Neural progenitor cell (in vitro differentiated cells): ENCODE data around the gene S100A14. TPM values are rescaled to one million over a fixed set of nuclear protein-coding genes. Genes with fewer than 3 reads are reported as not detected.

Experiments
- DNase-seq: peaks from one replicate; pipeline ENCODE4 v3.0.0-alpha.2; 2016; ENCODE audit warnings: low spot score
- H2AFZ ChIP-seq: fragments of 200-600 bp; sonication (generic); replicated peaks from 2 replicates; pipeline ENCODE4 v1.6.1; 2016; ENCODE audit warnings: antibody characterized with exemption
- H3F3A ChIP-seq: fragments of 200-600 bp; sonication (generic); 2 replicates; pipeline ENCODE4 v1.6.1; 2016; ENCODE audit warnings: antibody characterized with exemption, low read depth
- H3K27ac ChIP-seq: fragments of 200-600 bp; sonication (generic); 2 replicates; pipeline ENCODE4 v1.5.1; 2016; ENCODE audit warnings: mild to moderate bottlenecking
- H3K27me3 ChIP-seq: fragments of 200-600 bp; sonication (generic); 2 replicates; pipeline ENCODE4 v1.6.1; 2016; ENCODE audit warnings: mild to moderate bottlenecking, moderate library complexity
- H3K36me3 ChIP-seq: fragments of 200-600 bp; sonication (generic); 2 replicates; pipeline ENCODE4 v1.5.1; 2016
- H3K4me1 ChIP-seq: fragments of 200-600 bp; sonication (generic); 2 replicates; pipeline ENCODE4 v1.6.1; 2016; ENCODE audit warnings: mixed run types
- H3K4me2 ChIP-seq: fragments of 200-600 bp; sonication (generic); 2 replicates; pipeline ENCODE4 v1.6.1; 2016
- H3K4me3 ChIP-seq: fragments of 200-600 bp; sonication (generic); 2 replicates; pipeline ENCODE4 v1.5.1; 2016
- H3K79me2 ChIP-seq: fragments of 200-600 bp; sonication (generic); 2 replicates; pipeline ENCODE4 v1.6.1; 2016; ENCODE audit warnings: low read depth
- H3K9ac ChIP-seq: fragments of 200-600 bp; sonication (generic); 2 replicates; pipeline ENCODE4 v1.6.1; 2016
- H3K9me3 ChIP-seq: fragments of 200-600 bp; sonication (generic); 2 replicates; pipeline ENCODE4 v1.5.1; 2016; ENCODE audit warnings: low read depth
- H4K20me1 ChIP-seq: fragments of 200-600 bp; sonication (generic); 2 replicates; pipeline ENCODE4 v1.6.1; 2016; ENCODE audit warnings: low read depth
- H3K27ac Mint-ChIP-seq: 3 replicates; pipeline ENCODE4 v1.8.0; 2021; ENCODE audit warnings: mixed read lengths
- H3K27me3 Mint-ChIP-seq: 2 replicates; pipeline ENCODE4 v1.8.0; 2022; ENCODE audit warnings: low read depth, mild to moderate bottlenecking, inconsistent platforms, moderate library complexity, mixed read lengths; ENCODE audit not compliant: insufficient read depth
- H3K36me3 Mint-ChIP-seq: 3 replicates; pipeline ENCODE4 v1.8.0; 2021; ENCODE audit warnings: mixed read lengths
- H3K4me1 Mint-ChIP-seq: 3 replicates; pipeline ENCODE4 v1.8.0; 2021; ENCODE audit warnings: mixed read lengths
- H3K4me3 Mint-ChIP-seq: 3 replicates; pipeline ENCODE4 v1.8.0; 2021; ENCODE audit warnings: mild to moderate bottlenecking, moderate library complexity, mixed read lengths
- H3K9me3 Mint-ChIP-seq: 3 replicates; pipeline ENCODE4 v1.8.0; 2020; ENCODE audit warnings: mixed read lengths
- EZH2 ChIP-seq: fragments of 200-600 bp; sonication (generic); IDR thresholded peaks from 2 replicates; pipeline ENCODE4 v1.6.1; 2017; ENCODE audit warnings: antibody characterized with exemption, mild to moderate bottlenecking, moderate library complexity
- EZH2phosphoT487 ChIP-seq: fragments of 200-600 bp; sonication (generic); IDR thresholded peaks from 2 replicates; pipeline ENCODE4 v1.6.1; 2017; ENCODE audit warnings: antibody characterized with exemption
- total RNA-seq: library from RNA; depleted of rRNA; stranded (reverse); fragments of >200 nt; gene quantifications from 2 replicates; pipeline ENCODE4 v1.2.3, GENCODE V29; 2015; ENCODE audit warnings: low replicate concordance
- TF ChIP-seq, protein P1 (sequence below): fragments of 200-600 bp; sonication (generic); IDR thresholded peaks from 2 replicates; pipeline ENCODE4 v1.5.1; 2017; ENCODE audit warnings: antibody characterized with exemption, mild to moderate bottlenecking

S100A14 gene
- total RNA-seq, 1 donor from 2014 or later: not detected

DNA sequence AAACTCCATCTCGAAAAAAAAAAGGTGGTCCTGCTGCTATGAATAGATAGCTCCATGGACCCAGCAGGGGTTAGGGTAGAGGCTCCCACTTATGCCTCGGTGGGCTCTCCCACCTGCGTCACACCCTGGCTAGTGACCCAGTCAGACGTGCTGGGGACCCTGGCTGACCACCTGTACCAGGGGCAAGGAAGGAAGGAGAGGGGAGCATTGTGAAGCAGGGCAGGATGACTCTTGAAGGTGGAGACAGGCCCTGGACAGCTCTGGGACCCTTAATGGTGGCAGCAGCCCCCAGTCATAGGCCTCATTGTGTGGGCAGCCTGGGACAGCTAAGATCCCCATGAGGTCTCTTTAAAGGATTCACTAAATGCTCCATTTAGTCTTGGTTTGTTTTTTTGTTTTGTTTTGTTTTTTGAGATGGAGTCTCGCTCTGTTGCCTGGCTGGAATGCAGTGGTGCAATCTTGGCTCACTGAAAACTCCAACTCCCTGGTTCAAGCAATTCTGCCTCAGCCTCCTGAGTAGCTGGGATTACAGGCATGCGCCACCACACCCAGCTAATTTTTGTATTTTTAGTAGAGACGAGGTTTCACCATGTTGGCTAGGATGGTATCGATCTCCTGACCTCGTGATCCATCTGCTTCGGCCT is 32.0 kb upstream of the S100A14 start:
- Histone ChIP-seq H2AFZ (no peak overlapping the region), H4K20me1 (peaks cover 12% of the 10 kb centered on the region), H3K27me3 (no peaks in the 10 kb centered on the region), H3K4me3 (no peak overlapping the region), H3K79me2 (peaks cover 6% of the 10 kb centered on the region), H3K36me3 (peaks cover 12% of the 10 kb centered on the region), H3K9me3 (no peaks in the 10 kb centered on the region), H3K4me2 (no peak overlapping the region), H3K4me1 (no peaks in the 10 kb centered on the region), H3K27ac (no peak overlapping the region), H3F3A (peaks cover 42% of the 10 kb centered on the region), H3K9ac (no peak overlapping the region)
- peak overlapping the region; percentile 85 for H3K27ac Mint-ChIP-seq
- H3K9me3 Mint-ChIP-seq: peaks cover 2% of the 10 kb centered on the region
- H3K36me3 Mint-ChIP-seq: peaks cover 26% of the 10 kb centered on the region
- TF ChIP-seq EZH2phosphoT487 (no peak), EZH2 (no peak)
- TF ChIP-seq, protein P1, sequence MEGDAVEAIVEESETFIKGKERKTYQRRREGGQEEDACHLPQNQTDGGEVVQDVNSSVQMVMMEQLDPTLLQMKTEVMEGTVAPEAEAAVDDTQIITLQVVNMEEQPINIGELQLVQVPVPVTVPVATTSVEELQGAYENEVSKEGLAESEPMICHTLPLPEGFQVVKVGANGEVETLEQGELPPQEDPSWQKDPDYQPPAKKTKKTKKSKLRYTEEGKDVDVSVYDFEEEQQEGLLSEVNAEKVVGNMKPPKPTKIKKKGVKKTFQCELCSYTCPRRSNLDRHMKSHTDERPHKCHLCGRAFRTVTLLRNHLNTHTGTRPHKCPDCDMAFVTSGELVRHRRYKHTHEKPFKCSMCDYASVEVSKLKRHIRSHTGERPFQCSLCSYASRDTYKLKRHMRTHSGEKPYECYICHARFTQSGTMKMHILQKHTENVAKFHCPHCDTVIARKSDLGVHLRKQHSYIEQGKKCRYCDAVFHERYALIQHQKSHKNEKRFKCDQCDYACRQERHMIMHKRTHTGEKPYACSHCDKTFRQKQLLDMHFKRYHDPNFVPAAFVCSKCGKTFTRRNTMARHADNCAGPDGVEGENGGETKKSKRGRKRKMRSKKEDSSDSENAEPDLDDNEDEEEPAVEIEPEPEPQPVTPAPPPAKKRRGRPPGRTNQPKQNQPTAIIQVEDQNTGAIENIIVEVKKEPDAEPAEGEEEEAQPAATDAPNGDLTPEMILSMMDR: no peak
- H3K4me1 Mint-ChIP-seq: no peaks in the 10 kb centered on the region
- peaks cover 15% of the 10 kb centered on the region for H3K27me3 Mint-ChIP-seq
- no peak for DNase-seq
- no peak overlapping the region for H3K4me3 Mint-ChIP-seq

DNA sequence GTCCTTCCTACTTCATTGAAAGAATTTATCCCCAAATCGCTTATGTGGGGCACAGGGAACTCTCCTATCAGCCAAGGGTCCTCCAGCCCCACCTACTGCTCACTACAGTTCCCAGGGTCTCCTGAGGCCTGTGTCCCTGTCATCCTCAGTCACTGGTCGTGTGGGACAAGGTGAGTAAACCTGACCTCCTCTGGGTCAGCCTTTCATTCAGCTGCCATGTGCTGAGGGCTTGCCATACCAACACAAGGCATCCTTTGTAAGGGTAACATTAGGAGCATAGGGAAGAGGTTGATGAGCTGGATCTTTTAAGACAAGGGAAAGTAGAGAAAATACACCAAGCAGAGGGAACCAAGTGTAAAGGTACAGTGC is 31.2 kb upstream of the S100A14 start:
- no peak overlapping the region for H3K9ac ChIP-seq
- TF ChIP-seq, protein P1: no peak
- TF ChIP-seq EZH2phosphoT487: no peak
- no peak for TF ChIP-seq EZH2
- no peak overlapping the region for H3K4me2 ChIP-seq
- peaks cover 2% of the 10 kb centered on the region for H3K9me3 Mint-ChIP-seq
- peaks cover 15% of the 10 kb centered on the region for H3K27me3 Mint-ChIP-seq
- H3K4me1 Mint-ChIP-seq: no peaks in the 10 kb centered on the region
- H3K27ac Mint-ChIP-seq: peak overlapping the region; percentile 66
- H4K20me1 ChIP-seq: peaks cover 20% of the 10 kb centered on the region
- no peak overlapping the region for H2AFZ ChIP-seq
- H3K27ac ChIP-seq: peak overlapping the region; percentile 42
- no peaks in the 10 kb centered on the region for H3K9me3 ChIP-seq
- H3K4me1 ChIP-seq: no peaks in the 10 kb centered on the region
- peaks cover 20% of the 10 kb centered on the region for H3K36me3 ChIP-seq
- no peaks in the 10 kb centered on the region for H3K27me3 ChIP-seq
- H3K4me3 Mint-ChIP-seq: peak overlapping the region; percentile 44
- H3F3A ChIP-seq: peaks cover 50% of the 10 kb centered on the region
- no peak overlapping the region for H3K4me3 ChIP-seq
- H3K36me3 Mint-ChIP-seq: peaks cover 29% of the 10 kb centered on the region
- peaks cover 14% of the 10 kb centered on the region for H3K79me2 ChIP-seq
- DNase-seq: no peak

DNA sequence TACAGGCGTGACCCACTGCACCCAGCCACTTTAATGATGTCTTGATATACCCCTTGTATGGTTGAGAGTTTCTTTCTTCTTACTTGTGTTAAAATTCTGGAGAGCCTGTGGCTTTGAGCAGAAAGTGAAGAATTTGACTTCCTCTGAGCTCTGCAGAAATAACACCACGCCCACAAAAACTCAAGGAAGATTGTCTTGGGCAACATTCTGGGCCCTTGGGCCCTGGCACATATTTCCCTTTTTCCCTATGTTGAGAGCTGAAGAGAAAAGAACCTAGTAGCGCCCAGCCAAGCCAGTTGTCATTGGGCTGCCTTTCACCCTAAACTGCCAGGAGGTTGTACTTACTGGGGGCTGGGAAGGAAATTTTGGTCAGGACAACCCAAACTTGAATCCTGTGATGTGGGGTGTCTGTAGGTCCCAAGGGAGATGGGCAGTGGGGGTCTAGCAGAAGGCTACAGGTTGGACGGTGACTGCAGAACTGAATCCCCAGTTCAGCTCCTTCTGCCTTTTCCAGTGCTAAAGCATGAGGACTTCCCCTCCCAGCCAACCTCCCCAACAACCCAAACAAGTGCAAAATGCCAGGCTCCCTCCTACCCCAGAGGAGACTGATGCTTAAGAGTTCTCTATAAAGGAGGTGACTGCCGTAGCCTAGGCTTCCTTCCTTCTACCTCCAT is 30.7 kb upstream of the S100A14 start:
- Histone ChIP-seq H3F3A (peaks cover 53% of the 10 kb centered on the region), H3K4me2 (no peak overlapping the region), H4K20me1 (peaks cover 24% of the 10 kb centered on the region), H3K27me3 (no peaks in the 10 kb centered on the region), H3K9me3 (no peaks in the 10 kb centered on the region), H3K9ac (no peak overlapping the region), H3K36me3 (peaks cover 20% of the 10 kb centered on the region), H2AFZ (no peak overlapping the region), H3K4me1 (no peaks in the 10 kb centered on the region), H3K4me3 (no peak overlapping the region), H3K27ac (peak overlapping the region; percentile 42), H3K79me2 (peaks cover 19% of the 10 kb centered on the region)
- peaks cover 2% of the 10 kb centered on the region for H3K9me3 Mint-ChIP-seq
- peaks cover 33% of the 10 kb centered on the region for H3K36me3 Mint-ChIP-seq
- no peak for DNase-seq
- peaks cover 14% of the 10 kb centered on the region for H3K27me3 Mint-ChIP-seq
- no peak overlapping the region for H3K27ac Mint-ChIP-seq
- H3K4me3 Mint-ChIP-seq: no peak overlapping the region
- TF ChIP-seq, protein P1: no peak
- no peak for TF ChIP-seq EZH2phosphoT487
- no peak for TF ChIP-seq EZH2
- H3K4me1 Mint-ChIP-seq: no peaks in the 10 kb centered on the region
